NCI-H1694 (cell line): ENCODE results near the gene NLGN1.
"Not testable (repeated sequence)": the region's sequence is repeated elsewhere in the genome, so short reads cannot be mapped to it uniquely, and the experiment has no call there.

Source experiments
- DNase-seq: peaks from one replicate; lab custom pipeline; 2025; lab: John Stamatoyannopoulos, UW

NLGN1 gene

DNA sequence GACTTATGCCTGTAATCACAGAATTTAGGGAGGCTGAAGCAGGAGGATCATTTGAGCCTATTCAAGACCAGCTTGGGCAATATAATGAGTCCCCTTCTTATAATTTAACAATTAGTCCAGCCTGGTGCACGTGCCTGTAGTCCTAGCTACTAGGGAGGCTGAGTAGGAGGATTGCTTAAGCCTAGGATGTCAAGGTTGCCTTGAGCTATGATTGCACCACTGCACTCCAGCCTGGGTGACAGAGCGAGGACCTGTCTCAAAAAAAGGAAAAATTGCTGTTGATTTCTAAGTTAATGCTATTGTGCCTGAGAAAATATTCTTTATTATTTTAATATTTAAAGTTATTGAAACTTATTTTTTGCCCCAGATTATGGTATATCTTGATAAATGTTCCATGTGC lies 159.0 kb downstream of the NLGN1 start:
- no peak for DNase-seq

DNA sequence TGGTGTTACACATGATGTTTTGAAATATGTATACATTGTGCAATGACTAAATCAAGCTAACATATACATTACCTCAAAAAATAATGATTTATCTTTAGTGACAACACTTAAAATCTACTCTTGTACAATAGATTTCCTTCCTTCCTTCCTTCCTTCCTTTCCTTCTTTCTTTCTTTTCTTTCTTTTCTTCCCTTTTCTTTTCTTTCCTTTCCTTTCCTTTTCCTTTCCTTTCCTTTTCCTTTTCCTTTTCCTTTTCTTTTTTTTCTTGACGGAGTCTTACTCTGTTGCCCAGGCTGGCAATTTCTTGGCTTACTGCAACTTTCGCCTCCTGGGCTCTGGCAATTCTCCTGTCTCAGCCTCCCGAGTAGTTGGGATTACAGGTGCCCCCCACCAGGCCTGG lies 170.5 kb downstream of the NLGN1 start:
- no peak for DNase-seq

DNA sequence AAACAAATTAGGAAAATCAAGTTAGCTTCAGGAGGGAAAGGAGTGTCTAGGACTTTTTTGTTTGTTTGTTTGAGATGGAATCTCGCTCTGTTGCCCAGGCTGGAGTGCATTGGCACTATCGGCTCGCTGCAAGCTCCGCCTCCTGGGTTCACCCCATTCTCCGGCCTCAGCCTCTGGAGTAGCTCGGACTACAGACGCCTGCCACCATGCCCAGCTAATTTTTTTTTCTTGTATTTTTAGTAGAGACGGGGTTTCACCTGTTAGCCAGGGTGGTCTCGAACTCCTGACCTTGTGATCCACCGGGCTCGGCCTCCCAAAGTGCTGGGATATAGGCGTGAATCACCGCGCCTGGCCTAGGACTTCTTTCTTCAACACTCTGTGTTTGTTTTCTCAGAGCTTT lies 171.1 kb downstream of the NLGN1 start:
- DNase-seq, result no peak

DNA sequence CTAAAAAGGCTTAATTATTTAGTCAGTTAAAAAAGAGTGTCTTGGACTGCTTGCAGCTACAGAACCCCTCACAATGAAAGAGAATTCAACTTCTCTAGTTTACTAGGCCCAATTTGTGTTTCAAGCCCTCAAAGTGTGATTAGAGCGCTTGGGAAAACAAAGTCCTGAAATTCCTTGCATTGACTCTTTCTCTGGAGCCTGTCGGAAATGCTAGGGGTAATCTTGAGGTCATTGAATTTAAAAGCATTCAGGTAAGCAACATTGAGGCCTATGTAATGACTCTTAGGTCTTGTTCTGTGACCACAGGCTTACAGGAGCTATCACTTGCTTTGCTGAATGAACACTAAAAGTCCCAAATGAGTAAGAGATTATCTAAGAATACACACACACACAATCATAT lies 186.0 kb downstream of the NLGN1 start:
- DNase-seq, result no peak

DNA sequence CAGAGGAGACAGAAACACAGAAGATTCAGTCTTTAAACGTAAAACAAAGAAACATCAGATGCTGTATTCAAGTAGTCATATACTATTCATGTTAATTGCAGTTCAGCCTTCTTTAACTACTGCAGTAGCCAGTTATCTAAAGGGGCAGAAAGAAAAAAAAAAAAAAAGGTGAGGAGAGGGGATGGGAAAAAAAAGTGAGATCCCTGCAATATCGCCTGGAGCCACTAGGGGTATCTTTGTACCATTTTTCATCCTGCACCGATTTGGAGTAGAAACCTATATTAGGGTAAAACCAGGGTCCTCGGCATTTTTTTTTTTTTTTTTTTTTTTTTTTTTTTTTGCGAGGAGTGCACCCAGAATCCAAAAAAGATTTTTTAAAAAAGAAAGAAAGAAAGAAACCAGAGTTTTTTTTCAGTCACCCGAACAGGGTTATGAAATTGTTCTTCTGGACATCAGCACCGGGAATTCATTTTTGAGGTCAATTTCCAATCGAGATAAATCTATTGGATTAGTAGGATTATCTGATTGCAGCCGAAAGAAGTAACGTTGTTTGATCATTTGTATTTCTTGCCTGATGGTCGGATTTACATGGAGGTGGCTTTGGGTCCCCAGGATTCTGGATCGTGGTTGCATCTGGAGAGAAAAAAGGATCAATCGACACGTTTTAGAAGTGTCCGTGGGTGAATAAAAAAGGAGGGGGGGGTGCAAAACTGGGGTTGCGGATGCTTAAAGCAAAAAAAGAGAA lies 186.7 kb downstream of the NLGN1 start:
- peak; percentile 85 for DNase-seq

DNA sequence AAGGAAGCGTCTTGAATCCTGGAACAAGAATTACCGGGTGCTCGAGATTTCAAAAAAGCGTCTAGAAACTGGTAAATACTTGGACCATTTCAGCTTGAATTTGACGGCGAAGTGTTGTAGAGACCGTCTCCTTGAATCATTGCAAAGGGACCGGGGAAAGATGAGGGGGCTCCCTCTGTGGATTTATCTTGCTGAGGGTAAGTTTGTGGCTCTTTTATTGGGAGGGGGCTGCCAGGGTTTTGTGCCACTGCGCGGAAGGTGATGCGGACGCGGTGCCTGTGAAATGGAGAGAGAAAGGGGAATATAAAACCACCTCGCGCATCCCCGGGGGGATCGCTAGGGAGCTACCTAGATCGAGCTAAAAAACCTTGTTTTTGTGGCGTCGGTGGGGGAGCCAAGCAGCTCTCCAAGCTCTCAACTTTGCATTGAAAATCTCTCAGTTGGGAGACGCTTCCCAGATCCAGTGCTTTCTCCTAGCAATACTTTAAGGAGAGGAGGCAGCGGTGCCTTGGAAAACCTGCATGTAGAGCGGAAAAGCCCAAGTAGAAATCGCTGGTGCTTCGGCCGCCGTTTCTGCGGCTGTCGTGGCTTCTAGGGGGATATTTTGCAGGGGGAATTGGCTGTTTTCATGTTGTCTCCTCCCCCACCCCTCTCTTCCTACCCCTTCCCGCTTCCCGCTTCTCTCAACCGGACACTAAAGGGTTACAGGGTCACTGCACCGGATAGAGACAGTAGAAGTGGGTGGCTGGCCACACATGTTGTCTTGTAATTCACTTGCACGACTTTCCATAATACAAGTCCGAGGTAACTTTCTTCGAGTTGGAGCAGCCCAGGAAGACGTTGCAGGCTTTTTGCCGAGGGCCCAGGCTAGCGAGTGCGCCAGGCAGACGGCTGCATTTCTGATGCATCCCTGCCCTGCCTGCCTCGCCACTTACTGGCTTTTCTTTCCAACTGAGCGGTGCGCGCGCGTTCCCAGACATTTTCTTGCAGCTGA lies 187.6 kb downstream of the NLGN1 start:
- peak; percentile 73 for DNase-seq

DNA sequence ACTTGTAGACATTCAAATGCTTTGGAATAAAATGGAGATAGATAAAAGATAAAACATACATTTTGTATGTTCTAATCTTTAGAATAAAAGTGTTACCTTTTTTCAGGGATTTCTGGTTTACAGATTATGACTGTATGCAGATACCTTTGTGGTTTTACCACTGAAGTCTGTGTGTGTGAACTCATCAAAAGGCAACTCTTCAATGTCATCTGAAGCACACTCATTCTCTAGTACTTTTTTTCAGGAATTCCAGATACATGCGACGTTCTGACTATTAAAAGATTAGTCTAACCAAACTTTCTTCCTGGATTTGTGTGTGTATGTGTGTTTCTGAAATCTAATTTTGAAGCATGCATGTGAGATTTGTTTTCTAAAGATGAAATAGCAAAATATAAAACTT lies 188.6 kb downstream of the NLGN1 start:
- no peak for DNase-seq

DNA sequence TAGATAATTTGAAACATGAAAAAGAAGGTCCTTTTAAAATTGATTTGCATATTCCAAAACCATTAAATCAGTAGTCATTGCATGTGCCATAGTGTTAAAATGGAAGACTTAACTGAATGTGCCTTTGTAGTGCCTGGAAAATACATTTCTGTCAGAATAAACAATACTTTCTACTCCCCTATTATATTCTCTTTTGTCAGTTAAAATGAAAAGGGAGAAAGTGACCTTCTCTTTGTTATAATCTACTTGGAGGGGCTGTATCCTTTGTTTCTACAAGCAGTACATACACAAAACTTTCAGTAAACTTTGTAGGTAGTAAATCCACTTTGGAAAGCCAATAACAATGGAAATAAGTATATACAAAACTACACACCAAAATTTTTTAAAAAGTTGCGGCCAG lies 189.5 kb downstream of the NLGN1 start:
- no peak for DNase-seq

DNA sequence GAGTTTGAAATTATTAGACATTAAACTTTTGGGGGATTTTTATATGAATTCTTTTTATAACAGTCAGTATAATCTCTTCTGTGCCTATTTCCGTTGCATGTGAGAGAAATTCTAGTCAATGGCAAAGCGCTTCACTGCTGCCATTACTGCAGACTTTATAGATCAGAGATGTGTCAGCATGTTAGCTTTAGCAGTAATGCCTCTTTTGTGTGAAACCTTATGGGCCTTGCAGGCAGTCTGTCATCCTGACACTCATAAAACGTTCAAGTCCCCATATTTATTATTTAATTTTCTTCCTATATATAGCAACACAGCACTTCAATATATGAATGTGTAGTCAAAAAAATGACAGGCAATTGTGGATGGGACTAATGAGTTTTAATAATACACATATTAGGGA lies 191.0 kb downstream of the NLGN1 start:
- no peak for DNase-seq

DNA sequence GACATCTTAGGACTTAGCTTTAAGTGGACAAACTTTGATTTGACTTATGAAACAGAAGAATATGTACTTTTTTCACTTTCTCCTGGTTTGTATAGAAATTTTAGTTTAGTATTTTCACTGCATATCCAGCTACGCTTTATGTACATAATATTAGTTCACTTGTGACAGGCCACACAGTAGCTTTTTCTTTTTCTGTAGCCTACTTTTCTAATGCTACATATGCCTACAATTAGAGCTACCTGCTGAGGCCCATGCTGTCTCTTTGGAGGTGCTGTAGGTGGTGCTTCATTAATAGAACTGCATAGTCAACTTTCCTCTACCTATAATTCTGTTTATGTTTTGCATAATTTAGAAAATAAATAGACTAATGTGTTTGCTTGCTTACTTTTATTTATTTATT lies 191.6 kb downstream of the NLGN1 start:
- no peak for DNase-seq

DNA sequence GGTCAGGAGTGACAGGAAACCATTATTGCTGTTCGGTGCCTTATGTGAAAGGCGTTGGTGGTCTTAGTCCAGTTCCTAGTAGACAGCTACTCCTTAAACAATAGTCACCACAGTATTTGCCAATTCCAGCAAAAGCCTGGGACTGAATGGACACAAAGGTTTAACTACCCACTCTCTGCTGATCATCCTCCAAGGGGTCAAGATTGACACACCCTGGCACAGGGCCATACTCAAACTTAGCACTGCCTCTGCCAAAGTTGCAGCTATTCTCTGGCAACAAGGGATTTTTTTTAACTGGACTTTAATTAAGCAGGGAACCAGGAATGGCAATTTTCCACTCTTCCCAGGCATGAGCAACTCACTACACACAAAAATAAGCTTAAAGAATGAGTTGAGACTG lies 193.9 kb downstream of the NLGN1 start:
- no peak for DNase-seq

DNA sequence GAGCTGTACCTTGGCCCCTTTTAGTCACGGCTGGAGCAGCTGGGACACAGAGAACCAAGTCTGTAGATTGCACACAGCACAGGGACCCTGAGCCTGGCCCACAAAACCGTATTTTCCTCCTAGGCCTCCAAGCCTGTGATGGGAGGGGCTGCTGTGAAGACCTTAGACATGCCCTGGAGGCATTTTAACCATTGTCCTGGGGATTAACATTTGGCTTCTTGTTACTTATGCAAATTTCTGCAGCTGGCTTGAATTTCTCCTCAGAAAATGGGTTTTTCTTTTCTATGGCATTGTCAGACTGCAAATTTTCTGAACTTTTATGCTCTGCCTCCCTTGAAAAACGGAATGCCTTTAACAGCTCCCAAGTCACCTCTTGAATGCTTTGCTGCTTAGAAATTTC lies 197.3 kb downstream of the NLGN1 start:
- DNase-seq, result not testable (repeated sequence)

DNA sequence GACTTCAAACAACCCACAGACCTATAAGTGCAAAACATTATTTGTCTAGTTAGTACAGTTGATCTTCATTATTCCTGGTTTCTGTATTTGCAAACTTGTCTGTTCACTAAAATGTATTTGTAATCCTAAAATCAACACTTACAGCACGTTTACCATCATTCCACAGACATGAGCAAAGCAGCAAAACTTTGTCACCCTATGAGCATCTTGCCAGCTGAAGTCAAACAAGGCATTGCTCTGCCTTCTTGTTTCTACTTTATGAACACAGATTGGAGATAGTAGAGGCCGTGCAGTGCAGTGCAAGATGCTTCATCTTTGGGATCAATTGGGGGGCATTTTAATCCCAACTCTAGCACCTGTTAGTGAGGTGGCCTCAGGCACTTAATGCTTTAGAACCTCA lies 202.1 kb downstream of the NLGN1 start:
- DNase-seq, result no peak

DNA sequence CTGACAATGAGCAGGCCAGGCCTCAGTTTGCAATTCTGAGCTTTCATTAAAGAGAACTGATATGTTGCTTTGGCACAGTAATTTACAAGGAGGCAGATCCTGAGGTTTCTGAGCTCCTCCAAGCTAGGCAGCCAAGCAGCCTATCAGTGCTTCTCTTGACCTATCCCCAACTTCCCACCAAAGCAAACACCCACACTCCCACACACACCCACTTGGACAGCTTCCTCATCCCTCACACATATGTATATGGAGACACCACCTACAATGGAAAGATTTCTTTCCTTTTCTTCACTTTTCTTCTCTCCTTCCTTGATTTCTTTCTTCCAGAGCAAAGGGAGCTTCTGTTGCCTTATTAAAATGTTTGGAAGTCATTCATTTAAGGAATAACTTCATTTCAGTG lies 217.0 kb downstream of the NLGN1 start:
- no peak for DNase-seq

DNA sequence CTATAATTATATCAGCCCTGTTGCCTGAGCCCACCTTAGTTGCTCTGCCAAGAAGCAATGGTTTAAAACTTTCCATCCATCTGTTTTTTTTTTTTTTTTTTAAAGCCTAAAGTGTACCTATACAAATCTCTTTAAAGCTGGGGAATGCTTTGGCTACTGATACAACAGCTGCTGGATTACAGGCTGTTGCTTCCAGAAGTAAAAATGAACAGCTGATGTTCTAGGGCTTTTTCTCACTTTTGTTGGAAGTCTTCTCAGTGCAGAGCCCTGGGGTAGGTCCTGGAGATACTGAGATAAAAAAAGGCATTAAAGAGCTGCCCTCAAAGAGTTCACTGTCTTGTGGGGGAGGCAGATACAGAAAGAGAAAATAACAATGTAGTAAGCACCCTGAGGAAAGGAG lies 218.1 kb downstream of the NLGN1 start:
- DNase-seq, result peak; percentile 45

DNA sequence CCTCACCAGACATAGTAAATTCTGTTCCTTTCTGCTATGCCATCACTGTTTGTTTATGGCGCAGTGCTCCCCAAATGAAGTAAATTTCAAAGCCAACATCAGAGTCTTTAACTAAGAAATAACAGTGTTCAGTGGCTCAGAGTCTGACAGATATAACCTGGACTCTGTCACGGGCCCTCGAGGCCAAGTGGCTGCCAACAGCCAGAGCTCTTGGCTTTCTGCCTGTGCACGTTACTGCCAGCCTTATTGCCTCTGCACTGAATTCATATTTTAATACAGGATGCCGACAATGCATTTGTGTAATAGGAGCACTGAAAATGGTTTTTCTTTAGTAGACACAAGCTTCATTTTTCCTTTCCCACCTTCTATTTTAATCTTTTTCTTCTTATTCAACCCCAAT lies 219.9 kb downstream of the NLGN1 start:
- DNase-seq, result peak; percentile 61

DNA sequence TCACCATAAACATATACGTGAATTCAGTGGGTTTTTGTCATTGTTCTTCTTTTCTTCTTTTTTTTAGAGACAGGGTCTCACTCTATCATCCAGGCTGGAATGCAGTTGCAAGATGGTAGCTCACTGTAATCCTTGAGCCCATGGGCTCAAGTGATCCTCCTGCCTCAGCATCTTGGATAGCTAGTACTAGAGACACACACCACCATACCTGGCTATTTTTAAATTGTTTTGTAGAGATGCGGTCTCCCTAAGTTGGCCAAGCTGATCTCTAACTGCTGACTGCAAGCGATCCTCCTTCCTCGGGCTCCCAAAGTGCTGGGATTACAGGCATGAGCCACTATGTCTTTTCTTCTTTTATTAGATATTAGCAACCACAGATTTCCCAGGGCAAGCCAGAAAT lies 220.6 kb downstream of the NLGN1 start:
- no peak for DNase-seq

DNA sequence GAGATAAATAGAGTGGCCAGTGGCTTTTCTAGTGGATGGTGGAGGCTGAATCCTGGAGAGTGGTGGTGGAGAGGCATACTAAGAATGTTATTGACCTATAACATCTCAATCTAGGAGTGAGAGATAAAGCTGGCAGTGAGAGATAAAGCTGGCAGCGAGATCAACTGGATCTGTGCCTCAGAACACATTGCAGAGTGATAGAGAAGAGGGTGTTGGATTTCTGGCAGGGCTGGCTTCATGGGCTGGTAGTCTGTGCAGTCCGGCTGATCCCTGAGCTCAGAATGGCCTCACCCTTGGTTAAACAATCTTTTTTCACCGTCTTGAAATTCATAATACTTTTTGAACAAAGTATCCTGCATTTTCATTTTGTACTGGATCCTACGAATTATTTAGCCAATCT lies 221.2 kb downstream of the NLGN1 start:
- DNase-seq, result no peak

DNA sequence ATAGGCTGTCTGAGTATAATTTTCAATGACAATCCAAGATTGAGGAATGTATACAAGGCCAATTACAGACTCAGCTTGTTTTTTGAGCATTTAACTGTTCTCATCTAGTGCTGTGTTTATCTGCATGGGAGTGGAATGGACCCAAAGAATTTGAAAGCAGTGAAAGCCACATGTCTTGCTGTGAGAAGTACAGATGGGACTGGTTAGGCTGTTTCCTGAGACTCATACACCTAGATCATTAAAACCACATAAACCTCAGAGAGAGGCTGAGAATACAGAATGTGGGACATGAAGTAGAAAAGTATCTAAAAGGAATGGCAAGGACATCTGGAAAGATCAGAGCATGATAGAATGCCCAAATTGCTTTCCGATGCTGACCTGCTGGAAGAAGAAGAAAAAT lies 224.6 kb downstream of the NLGN1 start:
- DNase-seq, result no peak

DNA sequence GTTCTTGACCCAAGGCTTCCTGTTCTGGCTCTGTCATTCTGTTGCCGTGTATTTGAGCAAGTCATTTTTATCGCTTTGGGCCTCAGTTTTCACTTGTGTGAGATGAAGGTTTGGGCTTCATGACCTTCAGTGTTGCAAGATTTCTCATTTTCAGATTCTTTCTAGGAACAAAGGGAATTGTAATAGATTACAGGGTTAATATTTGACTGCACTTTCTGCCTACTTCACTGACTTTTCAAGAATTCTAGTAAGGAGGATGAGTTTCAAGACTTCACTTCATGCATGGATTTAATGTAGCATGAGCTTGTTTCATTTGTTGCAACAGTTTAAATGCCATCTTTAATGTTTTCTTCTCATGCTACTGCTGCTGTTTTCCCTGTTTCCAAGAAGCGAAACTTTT lies 226.5 kb downstream of the NLGN1 start:
- DNase-seq, result no peak

DNA sequence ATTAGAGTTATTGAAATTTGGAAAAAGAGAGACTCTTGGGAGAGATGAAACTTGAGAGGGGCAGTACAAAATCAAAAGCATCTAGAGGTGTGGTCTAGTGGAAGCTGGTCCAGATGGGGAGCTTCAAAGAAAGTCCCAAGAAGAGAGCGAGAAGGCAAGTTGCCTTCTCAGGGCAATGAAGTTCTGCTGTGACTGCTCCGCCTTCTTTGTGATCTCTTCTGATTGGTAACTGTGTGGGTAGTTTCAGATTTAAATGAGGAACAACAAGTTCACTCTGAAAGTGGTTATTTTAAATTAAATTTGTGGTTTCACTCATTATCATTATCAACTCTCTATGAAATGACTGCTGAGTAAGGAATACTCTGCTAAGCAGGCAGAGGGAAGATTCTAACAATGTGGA lies 233.3 kb downstream of the NLGN1 start:
- DNase-seq, result no peak

DNA sequence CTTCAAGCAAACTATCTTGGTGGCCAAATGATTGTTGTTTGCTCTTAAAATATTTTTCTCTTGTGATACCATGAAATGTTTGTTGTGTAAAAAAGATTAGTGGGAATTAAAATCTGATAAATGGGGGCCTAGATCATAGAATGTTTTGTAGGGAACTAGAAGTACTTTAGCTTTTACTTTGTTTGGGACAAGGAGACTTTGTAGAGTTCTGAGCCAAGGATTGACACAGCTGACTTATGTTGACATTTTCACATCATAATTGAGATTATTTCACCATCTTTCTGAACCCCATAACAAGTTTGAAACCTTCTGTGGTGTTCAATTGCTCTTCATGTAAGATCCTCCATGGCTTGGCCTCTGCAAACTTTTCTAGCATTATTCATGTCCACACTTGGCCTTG lies 235.4 kb downstream of the NLGN1 start:
- no peak for DNase-seq

DNA sequence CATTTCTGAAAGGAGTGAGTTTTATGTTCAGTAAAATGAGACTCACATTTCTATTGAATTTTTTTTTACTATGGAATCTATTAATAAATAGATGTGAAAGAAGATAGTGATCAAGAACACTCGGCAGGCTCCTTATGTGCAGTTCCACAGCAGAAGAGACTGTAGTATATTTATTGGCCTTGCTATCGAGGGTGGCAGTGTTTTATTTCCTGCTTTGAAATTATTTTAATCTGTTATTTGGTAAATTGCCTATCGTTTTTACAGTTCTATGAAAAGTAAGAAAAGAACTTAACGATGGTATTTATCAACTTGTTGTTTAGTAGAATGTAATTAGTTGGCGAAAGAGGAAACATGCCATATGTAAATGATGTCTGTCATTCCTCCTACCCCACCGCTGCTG lies 238.3 kb downstream of the NLGN1 start:
- no peak for DNase-seq
